Smooth muscle cell of the coronary artery (primary cell): ENCODE results near the gene MRPL58. TPM values are rescaled to one million over a fixed set of nuclear protein-coding genes. Genes with fewer than 3 reads are reported as not detected.

Source experiments
- total RNA-seq: library from RNA; depleted of rRNA; stranded (reverse); fragments of >200 nt; gene quantifications from 2 replicates; pipeline ENCODE4 v1.2.3, GENCODE V29; 2014; ENCODE audit warnings: low replicate concordance

The MRPL58 gene
- 17.1 and 27.8 TPM in 2 replicates for total RNA-seq

DNA sequence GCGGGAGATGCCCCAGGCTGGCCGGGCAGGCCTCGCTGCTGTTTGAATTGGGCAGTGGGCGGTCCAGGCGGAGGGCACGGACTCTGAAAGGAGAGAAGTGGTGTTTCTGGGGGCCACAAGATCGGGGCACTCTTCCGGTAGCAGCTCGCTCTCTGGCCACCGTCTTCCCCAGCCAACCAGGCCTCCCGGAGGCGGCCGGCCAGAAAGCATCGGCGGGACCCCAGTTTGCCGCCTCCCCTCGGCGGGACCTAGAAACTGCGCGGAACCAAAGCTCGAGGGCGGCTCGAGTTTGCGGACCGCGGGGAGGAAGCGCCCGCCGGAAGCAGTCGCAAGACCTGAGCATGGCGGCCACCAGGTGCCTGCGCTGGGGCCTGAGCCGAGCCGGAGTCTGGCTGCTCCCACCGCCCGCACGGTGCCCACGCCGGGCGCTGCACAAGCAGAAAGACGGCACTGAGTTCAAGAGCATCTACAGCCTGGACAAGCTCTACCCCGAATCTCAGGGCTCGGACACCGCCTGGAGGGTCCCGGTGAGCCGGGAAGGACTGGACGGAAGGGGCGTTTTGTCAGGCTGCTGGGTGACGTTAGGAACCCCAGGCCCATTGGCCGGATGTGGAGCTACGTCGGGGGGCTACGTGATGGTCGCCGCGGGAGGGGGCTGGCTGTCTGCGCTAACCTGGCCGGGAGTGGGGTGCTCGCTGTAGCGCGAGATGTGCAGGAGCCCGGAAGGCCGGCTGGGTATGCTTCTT is at the start of gene MRPL58:
Gene MRPL58, plus strand, starts transcription at position 325 of the 746 bp plus-strand sequence. Its CDS starts 17 bp downstream, at position 342.

DNA sequence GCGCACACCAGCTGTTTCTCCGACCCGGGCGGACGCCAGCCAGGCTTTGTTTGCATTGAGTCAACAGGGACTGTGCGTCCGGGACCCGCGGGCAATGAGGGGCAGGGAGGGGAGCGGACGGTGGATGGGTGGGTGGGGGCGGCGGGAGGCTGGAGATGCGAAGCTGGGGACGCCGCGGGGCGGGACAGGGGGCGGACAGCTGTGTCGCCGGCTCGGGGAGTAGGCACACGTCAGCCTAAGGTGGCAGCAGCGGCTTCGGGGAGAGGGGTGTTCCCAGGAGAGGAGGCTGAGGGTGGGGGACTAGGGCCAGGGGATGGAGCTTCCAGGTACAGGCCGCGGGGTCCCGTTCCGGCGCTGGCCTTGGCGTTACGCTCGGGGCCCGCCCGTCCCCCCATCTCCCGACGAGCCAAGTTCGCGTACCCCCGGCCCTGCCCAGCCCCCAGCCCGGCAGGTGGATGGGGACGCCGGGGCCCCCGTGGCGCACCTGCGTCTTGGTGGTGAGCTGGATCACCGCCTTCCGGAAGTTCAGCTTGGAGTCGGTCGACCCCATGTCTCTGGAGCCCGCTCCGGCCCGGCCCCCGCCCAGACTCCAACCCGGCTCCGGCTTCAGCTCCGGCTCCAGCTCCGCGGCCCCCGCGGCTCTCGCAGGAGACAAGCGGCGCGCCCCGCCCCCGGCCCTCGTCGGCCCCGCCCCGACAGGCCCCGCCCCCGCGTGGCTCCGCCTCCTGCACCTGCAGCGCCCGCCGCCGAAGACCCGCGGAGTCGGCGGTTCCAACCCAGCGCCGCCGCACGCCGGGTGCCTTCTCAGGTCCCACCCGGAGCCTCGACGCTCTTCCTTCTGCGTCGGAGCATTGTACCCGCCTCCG is 40.1 kb upstream of the MRPL58 start, which contains the start of gene HID1:
Gene HID1, minus strand, starts transcription at position 653 of the 866 bp plus-strand sequence. Its CDS starts 103 bp downstream, at position 550.

DNA sequence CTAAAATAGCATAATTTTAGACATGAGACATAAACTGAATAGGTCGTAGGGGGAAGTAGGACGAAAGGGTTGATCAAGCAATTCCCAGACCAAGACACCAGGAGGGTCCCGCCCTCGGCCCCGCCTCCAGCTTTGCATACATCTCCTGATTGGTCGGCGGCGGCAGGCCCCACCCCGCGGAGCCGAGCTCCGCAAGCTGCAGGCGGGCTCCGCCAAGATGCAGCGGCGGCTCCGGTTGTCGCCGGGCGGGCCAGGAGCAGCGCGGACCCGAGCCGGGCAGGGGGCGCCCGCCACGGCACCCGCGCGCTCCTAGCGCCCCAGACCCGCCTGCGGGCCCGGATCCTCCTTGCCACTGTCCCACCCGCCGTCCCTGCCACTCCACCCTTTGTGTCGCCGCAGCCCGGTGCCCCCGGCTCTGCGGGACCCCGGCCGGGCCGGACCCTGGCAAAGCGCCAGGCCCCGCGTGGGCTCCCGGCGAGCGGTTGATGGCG is 25.0 kb upstream of the MRPL58 start, which contains the start of gene CDR2L:
Gene CDR2L, plus strand, starts transcription at position 215 of the 491 bp plus-strand sequence. CDS start 412 bp downstream, outside the sequence.

DNA sequence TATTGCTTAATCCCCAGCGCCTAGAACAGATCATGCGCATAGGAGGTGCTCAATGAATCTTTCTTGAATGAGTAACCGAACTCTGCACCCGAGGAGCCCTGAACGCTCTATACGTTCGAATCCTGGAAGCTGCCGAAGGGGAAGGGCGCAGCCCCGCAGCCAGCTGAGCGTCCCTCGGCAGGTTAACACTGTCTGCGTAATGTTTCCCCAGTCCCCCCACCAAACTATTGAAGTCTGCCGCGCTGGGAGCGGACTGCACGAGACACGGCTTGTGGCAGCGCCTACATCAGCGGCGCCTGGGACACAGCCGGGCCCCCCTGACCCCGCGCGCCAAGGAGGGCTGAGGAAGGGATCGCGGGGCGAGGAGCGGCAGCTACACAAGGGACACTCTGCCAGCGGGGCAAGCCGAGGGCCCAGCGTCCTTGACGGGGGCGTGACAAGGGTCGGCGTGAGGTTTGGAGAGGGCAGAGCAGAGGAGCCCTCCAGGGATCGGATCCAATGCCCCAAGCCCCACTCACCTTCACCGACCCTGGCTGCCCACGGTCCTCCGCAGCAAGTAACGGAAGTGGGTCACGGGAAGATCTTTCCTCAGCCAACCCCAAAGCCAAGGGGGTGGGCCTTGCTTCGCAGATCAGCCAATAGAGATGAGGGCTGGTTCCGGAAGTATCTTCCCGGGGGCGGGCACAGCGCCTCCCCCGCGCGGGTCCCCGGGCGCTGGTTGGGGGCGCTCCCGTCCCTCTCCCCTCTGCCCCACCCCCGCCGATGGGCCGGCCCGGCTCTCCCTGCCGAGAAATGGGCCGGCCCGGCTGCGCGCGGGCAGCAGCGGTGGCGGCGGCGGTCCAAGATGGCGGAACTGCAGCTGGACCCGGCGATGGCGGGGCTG is 34.2 kb downstream of the MRPL58 start, which contains the start of the genes ATP5PD and KCTD2:
Gene ATP5PD, minus strand, starts transcription at position 563 of the 883 bp plus-strand sequence. CDS start 4,319 bp downstream, outside the sequence.
Gene KCTD2, plus strand, starts transcription at position 819 of the 883 bp plus-strand sequence. Its CDS starts 26 bp downstream, at position 845.

Other genes with a start within 250 kb of the MRPL58 start
- 46.3 and 62.8 TPM in 2 replicates for gene NAT9, start 236.3 kb upstream of the MRPL58 start, total RNA-seq
- 0.15 and 0.23 TPM in 2 replicates for gene GRIN2C, start 152.8 kb upstream of the MRPL58 start, total RNA-seq
- 36.2 and 37.7 TPM in 2 replicates for gene FDXR, start 139.7 kb upstream of the MRPL58 start, total RNA-seq
- gene FADS6, start 119.0 kb upstream of the MRPL58 start, total RNA-seq = not detected in 2 replicates
- not detected in 2 replicates for gene USH1G, start 89.4 kb upstream of the MRPL58 start, total RNA-seq
- not detected in 2 replicates for gene OTOP2, start 88.4 kb upstream of the MRPL58 start, total RNA-seq
- gene OTOP3, start 76.8 kb upstream of the MRPL58 start, total RNA-seq = not detected in 2 replicates
- gene HID1, start 39.9 kb upstream of the MRPL58 start, total RNA-seq = 0.23 and 0.90 TPM in 2 replicates
- gene CDR2L, start 25.0 kb upstream of the MRPL58 start, total RNA-seq = 5.4 and 14.8 TPM in 2 replicates
- gene ATP5PD, start 34.3 kb downstream of the MRPL58 start, total RNA-seq = 236 and 296 TPM in 2 replicates
- gene KCTD2, start 34.6 kb downstream of the MRPL58 start, total RNA-seq = 10.4 and 26.4 TPM in 2 replicates
- gene SLC16A5, start 75.3 kb downstream of the MRPL58 start, total RNA-seq = 0.60 and 2.8 TPM in 2 replicates
- gene ARMC7, start 97.3 kb downstream of the MRPL58 start, total RNA-seq = 2.0 and 2.1 TPM in 2 replicates
- 20.4 and 54.6 TPM in 2 replicates for gene NT5C, start 119.1 kb downstream of the MRPL58 start, total RNA-seq
- 16.0 and 107 TPM in 2 replicates for gene JPT1, start 141.8 kb downstream of the MRPL58 start, total RNA-seq
- 148 and 219 TPM in 2 replicates for gene SUMO2, start 170.3 kb downstream of the MRPL58 start, total RNA-seq
- 24.6 and 28.5 TPM in 2 replicates for gene NUP85, start 193.0 kb downstream of the MRPL58 start, total RNA-seq
- 10.5 and 18.5 TPM in 2 replicates for gene GGA3, start 248.9 kb downstream of the MRPL58 start, total RNA-seq
- gene MRPS7, start 249.2 kb downstream of the MRPL58 start, total RNA-seq = 34.2 and 58.6 TPM in 2 replicates